GM12801 (cell line): ENCODE measurements around the gene UNG.

Source experiments
- TF ChIP-seq, protein P1 (sequence below): IDR thresholded peaks from one replicate; pipeline ENCODE4 v1.5.1; 2011; ENCODE audit warnings: control low read depth; ENCODE audit not compliant: insufficient read length; ENCODE audit errors: extremely low read depth

UNG gene

DNA sequence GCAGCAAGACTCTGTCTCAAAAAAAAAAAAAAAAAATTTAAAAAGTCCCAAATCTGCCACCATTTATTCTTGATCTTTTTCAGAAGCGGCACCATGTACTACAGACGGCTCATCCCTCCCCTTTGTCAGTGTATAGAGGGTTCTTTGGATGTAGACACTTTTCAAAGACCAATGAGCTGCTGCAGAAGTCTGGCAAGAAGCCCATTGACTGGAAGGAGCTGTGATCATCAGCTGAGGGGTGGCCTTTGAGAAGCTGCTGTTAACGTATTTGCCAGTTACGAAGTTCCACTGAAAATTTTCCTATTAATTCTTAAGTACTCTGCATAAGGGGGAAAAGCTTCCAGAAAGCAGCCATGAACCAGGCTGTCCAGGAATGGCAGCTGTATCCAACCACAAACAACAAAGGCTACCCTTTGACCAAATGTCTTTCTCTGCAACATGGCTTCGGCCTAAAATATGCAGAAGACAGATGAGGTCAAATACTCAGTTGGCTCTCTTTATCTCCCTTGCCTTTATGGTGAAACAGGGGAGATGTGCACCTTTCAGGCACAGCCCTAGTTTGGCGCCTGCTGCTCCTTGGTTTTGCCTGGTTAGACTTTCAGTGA lies 12.5 kb downstream of the UNG start:
- TF ChIP-seq, protein P1, sequence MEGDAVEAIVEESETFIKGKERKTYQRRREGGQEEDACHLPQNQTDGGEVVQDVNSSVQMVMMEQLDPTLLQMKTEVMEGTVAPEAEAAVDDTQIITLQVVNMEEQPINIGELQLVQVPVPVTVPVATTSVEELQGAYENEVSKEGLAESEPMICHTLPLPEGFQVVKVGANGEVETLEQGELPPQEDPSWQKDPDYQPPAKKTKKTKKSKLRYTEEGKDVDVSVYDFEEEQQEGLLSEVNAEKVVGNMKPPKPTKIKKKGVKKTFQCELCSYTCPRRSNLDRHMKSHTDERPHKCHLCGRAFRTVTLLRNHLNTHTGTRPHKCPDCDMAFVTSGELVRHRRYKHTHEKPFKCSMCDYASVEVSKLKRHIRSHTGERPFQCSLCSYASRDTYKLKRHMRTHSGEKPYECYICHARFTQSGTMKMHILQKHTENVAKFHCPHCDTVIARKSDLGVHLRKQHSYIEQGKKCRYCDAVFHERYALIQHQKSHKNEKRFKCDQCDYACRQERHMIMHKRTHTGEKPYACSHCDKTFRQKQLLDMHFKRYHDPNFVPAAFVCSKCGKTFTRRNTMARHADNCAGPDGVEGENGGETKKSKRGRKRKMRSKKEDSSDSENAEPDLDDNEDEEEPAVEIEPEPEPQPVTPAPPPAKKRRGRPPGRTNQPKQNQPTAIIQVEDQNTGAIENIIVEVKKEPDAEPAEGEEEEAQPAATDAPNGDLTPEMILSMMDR, result no peak

- TF ChIP-seq, protein P1, result no peak
These were observed 13.6 kb downstream of the UNG start for GRCh38 chr12:109110988-109111495.

GRCh38 chr12:109112720-109113465 lies 15.5 kb downstream of the UNG start:
- TF ChIP-seq, protein P1, result no peak

DNA sequence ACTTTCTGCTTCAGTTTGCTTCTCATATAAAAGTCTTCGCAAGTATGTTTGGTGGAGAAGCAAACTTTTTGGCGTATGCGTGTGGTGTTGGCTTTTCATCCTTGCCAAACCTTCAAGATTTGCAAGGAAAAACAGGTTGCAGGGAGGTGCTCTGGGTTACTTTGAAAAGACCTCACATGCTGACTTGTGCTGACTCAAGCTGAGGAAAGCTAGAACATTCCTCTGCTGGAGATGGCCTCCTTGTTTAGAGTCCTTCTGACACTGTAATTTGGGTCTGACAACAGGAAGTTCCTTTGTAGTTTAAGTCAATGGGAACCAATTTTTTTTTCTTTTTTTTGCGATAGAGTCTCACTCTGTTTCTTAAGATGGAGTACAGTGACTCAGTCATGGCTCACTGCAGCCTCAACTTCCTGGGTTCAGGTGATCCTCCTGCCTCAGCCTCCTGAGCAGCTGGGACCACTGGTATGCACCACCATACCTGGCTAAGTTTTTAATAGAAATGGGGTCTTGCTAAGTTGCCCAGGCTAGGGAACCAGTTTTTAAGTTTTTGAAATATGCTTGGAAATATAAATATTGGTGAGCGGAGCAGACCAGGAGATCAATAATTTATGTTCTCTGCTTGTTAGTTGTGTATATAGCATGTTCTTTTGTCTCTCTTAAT lies 16.4 kb downstream of the UNG start:
- TF ChIP-seq, protein P1, result no peak

DNA sequence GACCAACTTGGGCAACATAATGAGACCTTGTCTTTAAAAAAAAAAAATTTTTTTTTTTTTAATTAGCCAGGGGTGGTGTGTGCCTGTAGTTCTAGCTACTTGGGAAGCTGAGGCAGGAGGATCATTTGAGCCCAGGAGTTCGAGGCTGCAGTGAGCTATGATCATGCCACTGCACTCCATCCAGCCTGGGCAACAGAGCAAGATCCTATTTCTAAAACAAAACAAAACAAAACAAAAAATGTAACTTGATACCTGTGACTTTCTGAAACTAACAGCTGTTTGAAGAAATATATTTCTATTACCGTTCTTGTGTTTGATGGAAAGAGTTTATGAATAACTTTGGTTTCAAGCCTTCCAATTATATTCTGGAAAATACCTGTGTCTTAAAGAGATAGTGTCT lies 17.2 kb downstream of the UNG start:
- TF ChIP-seq, protein P1, result no peak

DNA sequence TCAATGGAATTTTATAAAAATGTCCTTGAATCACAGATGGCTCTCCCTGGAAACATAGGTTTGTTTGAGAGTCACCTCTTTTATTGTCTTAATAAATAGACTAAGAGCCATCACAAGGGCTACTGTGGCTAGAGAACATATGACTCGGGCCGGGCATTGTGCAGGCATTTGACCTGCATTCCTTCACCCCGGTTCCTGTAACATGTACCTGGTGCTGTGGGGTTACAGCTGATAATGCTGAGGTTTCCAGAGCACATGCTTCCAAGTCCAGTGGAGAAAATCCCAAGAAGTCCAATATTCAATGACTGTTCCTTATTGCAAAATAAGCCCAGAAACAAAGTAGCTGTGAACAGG lies 18.0 kb downstream of the UNG start:
- TF ChIP-seq, protein P1, result no peak

DNA sequence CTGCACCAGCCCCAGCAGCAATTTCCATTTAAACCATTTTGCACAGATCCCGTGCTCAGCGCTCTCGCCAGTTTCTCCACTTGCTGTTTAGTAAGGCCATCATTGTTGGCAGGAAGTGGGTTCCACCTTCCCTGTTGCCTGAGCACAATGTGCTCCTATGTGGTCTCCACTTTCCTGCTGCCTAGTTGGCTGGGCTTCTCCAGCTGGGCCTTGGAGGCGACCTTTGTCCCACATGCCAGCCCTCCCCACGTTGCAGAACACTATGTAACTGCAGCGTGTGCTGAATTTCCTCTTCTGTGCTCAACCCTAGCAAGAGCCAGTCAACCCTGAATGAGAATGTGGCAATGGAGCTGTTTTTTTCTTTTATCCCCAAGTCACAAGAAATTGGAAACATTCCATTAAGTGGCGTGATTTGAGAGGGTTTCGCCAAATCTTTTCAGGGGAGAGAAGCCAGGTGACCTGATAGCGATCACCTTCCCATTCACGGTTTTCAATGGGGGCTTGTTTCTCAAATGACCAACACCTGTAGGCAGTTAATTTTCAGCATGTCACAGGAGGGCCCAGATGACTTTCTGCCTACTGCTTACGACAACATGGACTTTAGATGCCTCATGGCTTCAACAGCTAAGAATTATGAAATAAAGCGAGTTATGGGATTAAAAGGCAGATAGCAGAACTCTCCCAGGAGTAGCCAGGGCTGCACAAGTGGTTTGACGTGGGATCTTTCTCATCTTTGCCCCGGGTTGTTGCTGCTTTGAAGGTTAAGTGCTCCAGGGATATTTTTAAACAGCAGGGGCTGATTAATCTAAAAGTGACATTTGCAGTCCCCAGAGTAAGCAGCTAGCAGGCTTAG lies 18.6 kb downstream of the UNG start, which contains the start of gene ACACB:
Gene ACACB, plus strand, starts transcription at position 830 of the 853 bp plus-strand sequence. CDS start 22,819 bp downstream, outside the sequence.
- TF ChIP-seq, protein P1, result no peak
